Astrocyte (in vitro differentiated cells and primary cell): Measurements from ENCODE around the gene ECHDC3. TPM values are rescaled to one million over a fixed set of nuclear protein-coding genes. Genes with fewer than 3 reads are reported as not detected.

Experiments
- DNase-seq: peaks from one replicate; pipeline ENCODE4 v3.0.0-alpha.2; 2010; ENCODE audit warnings: low read depth
- FAIRE-seq: peaks from 2 replicates; lab custom pipeline; 2011; peaks lifted over from hg19 to GRCh38; lab: Jason Lieb, UNC
- H2AFZ ChIP-seq: 2 replicates; pipeline ENCODE4 v1.6.0; 2012; ENCODE audit warnings: low read depth, low read length, inconsistent platforms
- H3K27ac ChIP-seq: 2 replicates; pipeline ENCODE4 v1.5.1; 2011; ENCODE audit warnings: low read depth, low read length, inconsistent platforms
- H3K27me3 ChIP-seq: 2 replicates; pipeline ENCODE4 v1.6.0; 2011; ENCODE audit warnings: low read length, inconsistent platforms; ENCODE audit not compliant: insufficient read depth
- H3K36me3 ChIP-seq: 2 replicates; pipeline ENCODE4 v1.5.1; 2011; ENCODE audit warnings: low read length, inconsistent platforms; ENCODE audit not compliant: insufficient read depth
- H3K4me1 ChIP-seq: 2 replicates; pipeline ENCODE4 v1.5.1; 2011; ENCODE audit warnings: low read length, inconsistent platforms; ENCODE audit not compliant: insufficient read depth
- H3K4me2 ChIP-seq: 2 replicates; pipeline ENCODE4 v1.6.0; 2012; ENCODE audit warnings: low read length, inconsistent platforms
- H3K4me3 ChIP-seq: 2 replicates; pipeline ENCODE4 v1.5.1; 2011; ENCODE audit warnings: low read depth, mild to moderate bottlenecking, low read length, inconsistent platforms; ENCODE audit not compliant: insufficient read depth
- H3K79me2 ChIP-seq: 2 replicates; pipeline ENCODE4 v1.6.0; 2012; ENCODE audit warnings: mild to moderate bottlenecking, low read length, inconsistent platforms; ENCODE audit not compliant: insufficient read depth
- H3K9ac ChIP-seq: 2 replicates; pipeline ENCODE4 v1.6.0; 2012; ENCODE audit warnings: mild to moderate bottlenecking, low read length, inconsistent platforms
- H3K9me3 ChIP-seq: 2 replicates; pipeline ENCODE4 v1.5.1; 2012; ENCODE audit warnings: low read depth, mild to moderate bottlenecking, low read length, inconsistent platforms; ENCODE audit not compliant: insufficient read depth
- H4K20me1 ChIP-seq: 2 replicates; pipeline ENCODE4 v1.6.0; 2012; ENCODE audit warnings: low read length, inconsistent platforms; ENCODE audit not compliant: insufficient read depth
- H3K27ac Mint-ChIP-seq: one replicate; pipeline ENCODE4 v1.8.0; 2021; ENCODE audit warnings: mild to moderate bottlenecking, mixed read lengths; ENCODE audit not compliant: unreplicated experiment
- H3K27me3 Mint-ChIP-seq: one replicate; pipeline ENCODE4 v1.8.0; 2021; ENCODE audit warnings: low read depth, mixed read lengths; ENCODE audit not compliant: unreplicated experiment
- H3K36me3 Mint-ChIP-seq: one replicate; pipeline ENCODE4 v1.8.0; 2021; ENCODE audit warnings: low read depth, mixed read lengths; ENCODE audit not compliant: unreplicated experiment
- H3K4me1 Mint-ChIP-seq: one replicate; pipeline ENCODE4 v1.8.0; 2021; ENCODE audit warnings: low read depth, mixed read lengths; ENCODE audit not compliant: unreplicated experiment
- H3K4me3 Mint-ChIP-seq: one replicate; pipeline ENCODE4 v1.8.0; 2021; ENCODE audit warnings: mild to moderate bottlenecking, moderate library complexity, mixed read lengths; ENCODE audit not compliant: unreplicated experiment
- H3K9me3 Mint-ChIP-seq: one replicate; pipeline ENCODE4 v1.8.0; 2021; ENCODE audit warnings: mild to moderate bottlenecking, mixed read lengths; ENCODE audit not compliant: unreplicated experiment
- CTCF ChIP-seq: IDR thresholded peaks from 2 replicates; pipeline ENCODE4 v1.5.1; 2011; ENCODE audit warnings: low read depth, mild to moderate bottlenecking, inconsistent platforms, low read length, moderate library complexity; ENCODE audit not compliant: insufficient read depth
- EZH2 ChIP-seq: IDR thresholded peaks from 2 replicates; pipeline ENCODE4 v1.6.1; 2012; ENCODE audit warnings: mild to moderate bottlenecking, low read length, inconsistent platforms; ENCODE audit not compliant: insufficient read depth
- total RNA-seq: library from RNA; stranded (reverse); gene quantifications from 2 replicates; pipeline ENCODE4 v1.2.1, GENCODE V29; 2021

ECHDC3 gene
- total RNA-seq, 1 donor from 2014 or later: 2.1 TPM

GRCh38 chr10:11795101-11795920 is 53.1 kb downstream of the ECHDC3 start:
- Histone ChIP-seq H3K27ac (no peak overlapping the region), H3K4me2 (no peak overlapping the region), H3K4me1 (peaks cover 12% of the 10 kb centered on the region), H3K4me3 (no peak overlapping the region), H3K36me3 (no peaks in the 10 kb centered on the region), H3K27me3 (no peaks in the 10 kb centered on the region), H2AFZ (no peak overlapping the region), H3K79me2 (no peaks in the 10 kb centered on the region), H3K9ac (no peak overlapping the region), H4K20me1 (no peaks in the 10 kb centered on the region), H3K9me3 (no peaks in the 10 kb centered on the region)
- no peak overlapping the region for H3K4me3 Mint-ChIP-seq
- TF ChIP-seq CTCF: no peak
- no peak for TF ChIP-seq EZH2
- DNase-seq (no peak), FAIRE-seq (no peak)
- peaks cover 13% of the 10 kb centered on the region for H3K4me1 Mint-ChIP-seq
- H3K27me3 Mint-ChIP-seq: peaks cover 8% of the 10 kb centered on the region
- no peaks in the 10 kb centered on the region for H3K36me3 Mint-ChIP-seq
- no peak overlapping the region for H3K27ac Mint-ChIP-seq
- no peaks in the 10 kb centered on the region for H3K9me3 Mint-ChIP-seq

- H3K4me3 ChIP-seq: no peak overlapping the region
- Mint-ChIP-seq H3K9me3 (no peaks in the 10 kb centered on the region), H3K4me1 (peaks cover 13% of the 10 kb centered on the region), H3K4me3 (no peak overlapping the region), H3K27me3 (no peaks in the 10 kb centered on the region), H3K36me3 (no peaks in the 10 kb centered on the region), H3K27ac (no peak overlapping the region)
- no peak overlapping the region for H2AFZ ChIP-seq
- no peaks in the 10 kb centered on the region for H4K20me1 ChIP-seq
- H3K9ac ChIP-seq: no peak overlapping the region
- peaks cover 12% of the 10 kb centered on the region for H3K4me1 ChIP-seq
- no peak overlapping the region for H3K27ac ChIP-seq
- no peaks in the 10 kb centered on the region for H3K36me3 ChIP-seq
- no peaks in the 10 kb centered on the region for H3K79me2 ChIP-seq
- FAIRE-seq (no peak), DNase-seq (no peak)
- TF ChIP-seq CTCF (no peak), EZH2 (no peak)
- H3K27me3 ChIP-seq: no peaks in the 10 kb centered on the region
- H3K9me3 ChIP-seq: no peaks in the 10 kb centered on the region
- H3K4me2 ChIP-seq: no peak overlapping the region
Observed at GRCh38 chr10:11796474-11796873, 54.3 kb downstream of the ECHDC3 start.

GRCh38 chr10:11797281-11797680 is 55.1 kb downstream of the ECHDC3 start:
- Histone ChIP-seq H3K36me3 (no peaks in the 10 kb centered on the region), H3K4me2 (no peak overlapping the region), H3K4me3 (no peak overlapping the region), H3K27ac (no peak overlapping the region), H3K79me2 (no peaks in the 10 kb centered on the region), H3K4me1 (peaks cover 12% of the 10 kb centered on the region), H2AFZ (no peak overlapping the region), H3K27me3 (no peaks in the 10 kb centered on the region), H3K9ac (no peak overlapping the region), H3K9me3 (no peaks in the 10 kb centered on the region), H4K20me1 (no peaks in the 10 kb centered on the region)
- Mint-ChIP-seq H3K4me1 (peaks cover 13% of the 10 kb centered on the region), H3K27ac (peak overlapping the region; percentile 14), H3K9me3 (no peaks in the 10 kb centered on the region), H3K36me3 (no peaks in the 10 kb centered on the region), H3K27me3 (no peaks in the 10 kb centered on the region), H3K4me3 (peak overlapping the region; percentile 28)
- no peak for FAIRE-seq
- no peak for DNase-seq
- TF ChIP-seq CTCF (no peak), EZH2 (no peak)
